OCI-LY1 (cell line): Measurements from ENCODE around the gene EGFL7.

Source experiments
- CTCF ChIP-seq: fragments of 200-600 bp; sonication (generic), shearing (Covaris generic); IDR thresholded peaks from 2 replicates; pipeline ENCODE4 v1.5.1; 2017; ENCODE audit warnings: mild to moderate bottlenecking, antibody characterized with exemption, low read length, moderate library complexity, mixed read lengths
- EZH2 ChIP-seq: fragments of 200-600 bp; sonication (generic), shearing (Covaris generic); IDR thresholded peaks from 2 replicates; pipeline ENCODE4 v1.8.0; 2017; ENCODE audit warnings: borderline replicate concordance, mixed run types, mild to moderate bottlenecking, antibody characterized with exemption, low read length, moderate library complexity, mixed read lengths

- TF ChIP-seq EZH2 = no peak
- no peak for TF ChIP-seq CTCF
Observed at GRCh38 chr9:136697146-136697820, 34.6 kb downstream of the EGFL7 start.
